K562 (cell line): ENCODE data around the gene UAP1. TPM values are rescaled to one million over a fixed set of nuclear protein-coding genes. Genes with fewer than 3 reads are reported as not detected.

ENCODE experiments used
- ATAC-seq: fragments of 200-7000 bp; cut with Tn5 transposase; 3 replicates; pipeline ENCODE4 v1.9.1; 2020; ENCODE audit warnings: moderate library complexity
- BruUV-seq: library from RNA; stranded (reverse); fragments of 400-500 nt; replicated peaks from 2 replicates; lab custom pipeline; 2021; lab: Mats Ljungman, UMichigan
- CTCF ChIA-PET: fragments of 300-600 bp; formaldehyde crosslinking; extraction: SDS; loops from one replicate; lab custom pipeline; 2021; ENCODE audit warnings: low intra/inter-chr PET ratio; lab: Yijun Ruan, JAX
- POLR2A ChIA-PET: fragments of 300-600, 350-650 bp; sonication (Branson Sonifier 250); formaldehyde crosslinking; extraction: SDS; loops from one replicate; lab custom pipeline; 2021; ENCODE audit warnings: antibody characterized with exemption, inconsistent platforms; lab: Yijun Ruan, JAX
- DNase-seq, 4 experiments: peaks; one replicate each; pipeline versions ENCODE4 v3.0.0 to v3.0.0-alpha.2; 2011 to 2018; ENCODE audit warnings: low spot score in 3 of 4, mixed read lengths in 3 of 4; ENCODE audit errors: extremely low read depth in 1 of 4
- FAIRE-seq: peaks from 2 replicates; lab custom pipeline; 2011; peaks lifted over from hg19 to GRCh38; lab: Jason Lieb, UNC
- H2AFZ ChIP-seq: 2 replicates; pipeline ENCODE4 v1.6.0; 2011; ENCODE audit warnings: low read depth, low read length, control low read depth, inconsistent platforms
- H3K27ac ChIP-seq: fragments of 200-600 bp; 3 replicates; pipeline ENCODE4 v1.8.0; 2011; ENCODE audit warnings: low read depth, mild to moderate bottlenecking, control low read depth, inconsistent platforms, low read length, moderate library complexity, mixed read lengths; ENCODE audit errors: extremely low read depth
- H3K27me3 ChIP-seq, 2 experiments: fragments of 300-600 bp in 1 of 2; 2 replicates in 1 of 2; 3 replicates in 1 of 2; pipeline versions ENCODE4 v1.6.0 to v1.8.0; 2011; ENCODE audit warnings: inconsistent platforms in 2 of 2, low read length in 2 of 2, mild to moderate bottlenecking in 1 of 2, mixed read lengths in 1 of 2, moderate library complexity in 1 of 2; ENCODE audit not compliant: control insufficient read depth in 2 of 2, insufficient read depth in 2 of 2
- H3K36me3 ChIP-seq: fragments of 300-600 bp; 3 replicates; pipeline ENCODE4 v1.8.0; 2011; ENCODE audit warnings: mild to moderate bottlenecking, low read length, inconsistent platforms; ENCODE audit not compliant: control insufficient read depth, insufficient read depth
- H3K4me1 ChIP-seq, 2 experiments: fragments of 200-600 bp in 1 of 2; replicated peaks in 1 of 2; 2 replicates in 1 of 2; 3 replicates in 1 of 2; pipeline versions ENCODE4 v1.5.1 to v1.8.0; 2011; ENCODE audit warnings: inconsistent platforms in 2 of 2, low read length in 2 of 2, mild to moderate bottlenecking in 1 of 2, mixed read lengths in 1 of 2, moderate library complexity in 1 of 2; ENCODE audit not compliant: control insufficient read depth in 2 of 2, insufficient read depth in 2 of 2
- H3K4me2 ChIP-seq: 2 replicates; pipeline ENCODE4 v1.6.1; 2011; ENCODE audit warnings: low read length, control low read depth, inconsistent platforms, mixed read lengths; ENCODE audit not compliant: insufficient read depth
- H3K4me3 ChIP-seq: fragments of 200-600 bp; sonication (generic), shearing (Covaris generic); 2 replicates; pipeline ENCODE4 v1.5.1; 2016; ENCODE audit warnings: control low read depth, inconsistent platforms
- H3K79me2 ChIP-seq: fragments of 200-600 bp; 3 replicates; pipeline ENCODE4 v1.8.0; 2011; ENCODE audit warnings: low read length, inconsistent platforms; ENCODE audit not compliant: control insufficient read depth, insufficient read depth
- H3K9ac ChIP-seq, 2 experiments: 2 replicates each; pipeline versions ENCODE4 v1.6.0 to v1.6.1; 2011; ENCODE audit warnings: low read depth in 2 of 2, low read length in 2 of 2, control low read depth in 1 of 2, inconsistent platforms in 1 of 2, mild to moderate bottlenecking in 1 of 2, mixed read lengths in 1 of 2; ENCODE audit not compliant: insufficient read depth in 1 of 2
- H3K9me1 ChIP-seq: one replicate; pipeline ENCODE4 v1.6.0; 2011; ENCODE audit warnings: inconsistent platforms, mild to moderate bottlenecking, low read length, moderate library complexity; ENCODE audit not compliant: control insufficient read depth, insufficient read depth
- H3K9me3 ChIP-seq: replicated peaks from 2 replicates; pipeline ENCODE4 v1.5.1; 2011; ENCODE audit warnings: low read depth, low read length, inconsistent platforms; ENCODE audit not compliant: control insufficient read depth, insufficient read depth
- H4K20me1 ChIP-seq: replicated peaks from 2 replicates; pipeline ENCODE4 v1.6.1; 2011; ENCODE audit warnings: low read length, inconsistent platforms, mixed read lengths; ENCODE audit not compliant: control insufficient read depth, insufficient read depth
- CEBPB ChIP-seq: fragments of 450-650 bp; IDR thresholded peaks from 2 replicates; pipeline ENCODE4 v1.6.1; 2016; ENCODE audit warnings: missing genetic modification characterization, missing compliant biosample characterization
- ETS2 ChIP-seq: IDR thresholded peaks from 2 replicates; pipeline ENCODE4 v1.6.1; 2016; ENCODE audit warnings: borderline replicate concordance, missing genetic modification characterization, mild to moderate bottlenecking, moderate library complexity, missing compliant biosample characterization; ENCODE audit not compliant: poor library complexity, severe bottlenecking
- POLR2AphosphoS5 ChIP-seq: IDR thresholded peaks from 2 replicates; pipeline ENCODE4 v1.6.1; 2011; ENCODE audit warnings: mild to moderate bottlenecking, low read depth, low read length, moderate library complexity; ENCODE audit not compliant: control insufficient read depth, insufficient read depth
- ZNF121 ChIP-seq: sonication (generic); formaldehyde crosslinking; conservative IDR thresholded peaks from 2 replicates; pipeline ENCODE4 v1.8.0; 2022; ENCODE audit warnings: missing genetic modification reagents
- ZNF589 ChIP-seq: fragments of 200-800 bp; sonication (Bioruptor generic); IDR thresholded peaks from 2 replicates; pipeline ENCODE4 v1.6.1; 2016; ENCODE audit warnings: low read depth, missing genetic modification characterization, missing compliant biosample characterization
- WGBS: fragments of 100-300 bp; shearing (Covaris generic); methylation state at CpG from one replicate; pipeline ENCODE4 v1.1.6; 2016; ENCODE audit warnings: low coverage, mixed read lengths; ENCODE audit not compliant: insufficient coverage; ENCODE audit errors: missing lambda C conversion rate; 5-methylcytosine and 5-hydroxymethylcytosine counted together
- in situ Hi-C: fragments of 300-500 bp; cut with MboI; formaldehyde crosslinking; loops from 4 replicates; pipeline ENCODE4 v1.15.0; 2018; ENCODE audit warnings: inconsistent platforms, mixed read lengths
- intact Hi-C: fragments of 100-400 bp; cut with micrococcal nuclease; formaldehyde crosslinking; loops from 2 replicates; pipeline ENCODE4 v1.14.2; 2022
- polyA plus RNA-seq, 8 experiments: library from polyadenylated mRNA; depleted of rRNA in 4 of 8; stranded (reverse) in 5 of 8; unstranded in 3 of 8; fragments of >200 nt; fragmentation: Nextera tagmentation in 2 of 8; fragmentation: Illumina TruSeq in 1 of 8; extraction: Ambion mirVana in 2 of 8; extraction: Trizol in 1 of 8; gene quantifications; 2 replicates each; pipeline versions ENCODE4 v1.2.1 to v1.2.3, GENCODE V29; 2011 to 2014; ENCODE audit warnings: inconsistent platforms in 1 of 8, missing spikeins in 1 of 8
- total RNA-seq, 7 experiments: library from RNA; depleted of rRNA in 6 of 7; stranded (reverse); fragments of >200 nt in 6 of 7; fragmentation: Illumina TruSeq in 2 of 7; extraction: Trizol in 2 of 7; gene quantifications; 2 replicates each; pipeline versions ENCODE4 v1.2.1 to v1.2.3, GENCODE V29; 2011 to 2021; ENCODE audit warnings: low replicate concordance in 1 of 7

The UAP1 gene
- total and polyA plus RNA-seq, 9 of the 15 experiments (the other 6 are each of a cell fraction or from before 2014, with no cell fraction given): 182 to 317 (median 213) TPM

DNA sequence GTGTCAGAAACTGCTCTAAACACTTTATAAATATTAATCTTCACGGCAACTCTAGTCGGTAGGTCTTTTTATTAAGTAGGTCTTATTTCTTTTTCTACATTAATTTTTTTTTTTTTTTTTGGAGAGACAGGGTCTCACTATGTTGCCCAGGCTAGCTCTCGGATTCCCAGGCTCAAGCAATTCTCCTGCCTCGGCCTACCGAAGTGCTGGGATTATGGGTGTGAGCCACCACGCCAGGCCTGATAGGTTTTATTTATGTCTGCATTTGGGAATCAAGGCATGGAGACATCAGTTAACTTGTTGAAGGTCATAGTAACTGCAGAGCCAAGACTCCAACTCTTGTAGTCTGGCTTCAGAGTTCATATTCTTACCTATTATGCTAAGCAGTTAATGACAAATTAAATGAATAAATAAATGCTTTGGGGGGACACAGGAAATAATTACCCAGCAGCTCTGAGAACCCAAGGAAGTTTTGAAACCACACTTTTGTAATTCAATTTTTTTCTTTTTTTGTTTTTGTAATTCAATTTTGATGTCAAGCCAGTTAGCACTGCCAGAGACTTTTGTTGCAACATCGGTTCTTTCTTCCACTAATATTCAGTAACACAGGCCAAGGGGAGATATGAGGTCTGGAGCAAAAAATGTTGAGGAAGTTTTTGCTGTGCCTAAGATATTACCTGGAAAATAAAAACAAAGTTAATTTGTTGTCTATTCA lies 9.4 kb upstream of the UAP1 start:
- TF ChIP-seq CEBPB (tag) (peak; percentile 49), ZNF589 (CRISPR knock-in tag) (no peak), ZNF121 (CRISPR knock-in tag) (peak; percentile 89), ETS2 (tag) (no peak), POLR2AphosphoS5 (no peak)
- H3K9me1 ChIP-seq: no peaks in the 10 kb centered on the region
- 77% methylated on average over 7 of the region's 7 CpGs for WGBS
- H3K9me3 ChIP-seq: no peaks in the 10 kb centered on the region
- no peaks in the 10 kb centered on the region for H3K36me3 ChIP-seq
- H3K9ac ChIP-seq: peak overlapping the region in 1 of 2 experiments; percentile 12; a peak in 1 of 4 replicates
- peak overlapping the region; percentile 74 for H2AFZ ChIP-seq
- no peaks in the 10 kb centered on the region for H4K20me1 ChIP-seq
- DNase-seq: no peak
- no peaks in the 10 kb centered on the region for H3K79me2 ChIP-seq
- no peak for ATAC-seq
- peak overlapping the region; percentile 0; the same call in 1 of the 2 replicates for H3K4me2 ChIP-seq
- ChIA-PET CTCF (no interaction called here), POLR2A (interaction anchor here (0.6 to 1.4 kb wide), 6 partner anchors 10 to 1611 kb away, joined by 3 read pairs; no protein-coding TSS in a partner anchor)
- H3K4me1 ChIP-seq: peaks cover 5 to 21% of the 10 kb centered on the region in 2 experiments; a peak in 4 of 5 replicates
- H3K4me3 ChIP-seq: no peak overlapping the region
- FAIRE-seq: no peak
- in situ Hi-C loops (no loop called here), intact Hi-C loops (no loop called here)
- peak overlapping the region; percentile 19; the same call in 2 of the 3 replicates for H3K27ac ChIP-seq
- no peaks in the 10 kb centered on the region for H3K27me3 ChIP-seq
- no TSS peak for BruUV-seq
